GM18505 (cell line): ENCODE measurements around the gene CEP83.

Experiments
- ATAC-seq: cut with Tn5 transposase; IDR thresholded peaks from one replicate; pipeline ENCODE4 v1.9.1; 2021; ENCODE audit not compliant: unreplicated experiment
- POLR2A ChIP-seq: IDR thresholded peaks from 4 replicates; pipeline ENCODE4 v1.6.1; 2011; ENCODE audit warnings: borderline replicate concordance; ENCODE audit not compliant: insufficient read depth, insufficient read length; ENCODE audit errors: extremely low read depth

The CEP83 gene

DNA sequence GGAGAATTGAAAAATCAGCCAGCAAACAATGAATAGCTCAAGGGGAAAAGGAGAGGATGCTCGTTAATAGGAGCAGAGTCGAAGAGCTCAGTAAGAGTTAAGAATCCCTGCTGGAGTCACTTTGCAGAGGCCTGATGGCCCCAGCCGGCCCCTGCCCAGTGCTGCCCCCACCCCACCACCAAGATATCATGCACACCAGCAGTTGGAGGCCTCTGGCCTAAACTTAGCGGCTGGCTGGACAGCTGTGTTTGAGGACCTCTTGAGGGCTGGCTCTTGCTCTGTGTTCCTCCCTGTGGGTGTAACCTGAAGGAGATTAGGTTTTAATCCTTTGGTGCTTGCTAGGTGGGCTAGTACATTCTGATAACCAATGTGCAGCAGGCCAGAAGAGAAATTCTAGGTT is 169.3 kb downstream of the CEP83 start:
- TF ChIP-seq POLR2A = no peak
- ATAC-seq = no peak

DNA sequence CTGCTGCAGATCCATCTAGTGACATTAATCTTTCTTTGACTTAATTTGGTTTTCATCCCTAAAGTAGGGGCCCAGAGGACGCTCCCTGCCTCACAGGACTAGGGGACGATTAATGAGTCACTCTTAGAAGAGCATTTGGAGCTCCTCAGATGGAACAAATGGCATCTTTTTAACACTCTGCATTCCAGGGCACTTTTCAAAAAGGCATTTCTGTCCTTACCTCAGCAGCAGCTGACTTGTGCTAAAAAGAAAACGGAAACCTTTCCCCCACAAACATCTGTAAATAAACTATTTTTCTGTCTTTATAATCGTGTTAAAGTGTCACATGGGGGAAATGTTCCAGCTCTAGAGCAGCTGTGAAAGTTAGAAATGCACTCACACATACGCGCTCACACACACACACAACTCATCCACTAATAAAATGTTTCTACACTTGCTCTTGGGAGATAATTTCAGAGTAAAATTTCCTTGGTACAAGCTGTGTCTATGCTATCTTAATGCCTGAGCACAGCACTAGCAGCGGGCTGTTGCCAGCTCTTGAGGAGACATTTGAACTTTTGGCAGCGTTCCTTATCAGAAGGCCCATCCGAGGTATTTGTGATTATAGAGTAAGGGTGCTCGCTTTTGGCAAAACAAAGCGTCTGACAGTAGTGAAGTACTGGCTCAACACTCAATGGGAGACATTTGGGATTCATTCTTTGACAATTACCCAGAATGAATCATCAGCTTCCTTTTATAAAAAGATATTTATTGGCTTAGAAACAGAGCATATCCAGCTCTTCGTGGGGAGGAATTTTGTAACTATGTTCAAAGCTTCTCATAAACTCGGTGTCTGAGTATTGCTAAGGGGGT is 170.0 kb downstream of the CEP83 start:
- ATAC-seq = no peak
- TF ChIP-seq POLR2A = no peak

DNA sequence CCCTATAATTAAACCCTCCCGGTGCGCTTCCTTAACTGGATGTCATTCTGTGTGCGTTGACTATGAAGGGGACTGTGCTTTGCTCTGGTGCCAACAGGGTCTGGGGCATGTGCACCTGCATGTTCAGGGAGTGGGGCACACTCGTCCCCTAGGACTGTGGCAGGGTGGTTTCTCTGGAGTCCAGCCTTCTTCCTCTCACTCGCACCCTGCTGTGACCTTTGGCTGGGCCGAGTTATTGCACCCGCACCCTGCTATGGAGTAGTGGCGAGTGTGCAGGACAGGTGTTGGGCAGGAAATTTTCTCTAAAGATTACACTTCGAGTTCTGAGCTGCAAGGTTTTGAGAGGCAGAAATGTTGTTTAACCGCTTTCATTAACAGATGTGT is 172.4 kb downstream of the CEP83 start:
- no peak for TF ChIP-seq POLR2A
- ATAC-seq = no peak

DNA sequence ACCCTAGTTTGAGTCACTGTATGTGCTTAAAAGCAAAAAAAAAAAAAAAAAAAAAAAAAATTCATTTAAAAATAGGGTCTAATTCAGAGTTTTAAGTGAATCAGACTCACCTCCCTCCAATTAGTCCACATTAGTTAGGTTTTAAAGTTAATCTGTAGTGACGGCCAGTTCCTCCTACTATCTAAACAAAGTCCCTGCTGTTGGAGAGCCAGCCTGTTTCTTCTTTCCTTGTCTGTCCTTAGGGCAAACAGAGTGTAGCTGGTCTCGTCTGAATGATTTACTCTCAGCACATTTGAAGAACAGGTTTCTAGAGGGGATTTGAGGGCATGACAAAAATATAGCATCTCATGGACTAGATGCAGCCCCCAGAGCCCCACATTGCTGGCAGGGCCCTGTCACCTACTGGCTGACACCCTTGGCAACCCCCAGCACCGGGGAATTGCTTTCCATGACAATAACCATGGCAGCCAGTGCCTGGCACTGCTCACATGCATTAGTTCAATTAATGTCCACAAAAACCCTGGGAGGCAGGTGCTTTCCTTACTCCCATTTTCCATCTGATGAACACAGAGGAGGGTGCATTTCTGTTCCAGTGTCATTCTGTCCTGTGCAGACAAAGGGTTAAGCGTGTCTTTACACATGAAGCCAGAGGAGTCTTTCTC is 173.0 kb downstream of the CEP83 start:
- ATAC-seq = no peak
- no peak for TF ChIP-seq POLR2A

DNA sequence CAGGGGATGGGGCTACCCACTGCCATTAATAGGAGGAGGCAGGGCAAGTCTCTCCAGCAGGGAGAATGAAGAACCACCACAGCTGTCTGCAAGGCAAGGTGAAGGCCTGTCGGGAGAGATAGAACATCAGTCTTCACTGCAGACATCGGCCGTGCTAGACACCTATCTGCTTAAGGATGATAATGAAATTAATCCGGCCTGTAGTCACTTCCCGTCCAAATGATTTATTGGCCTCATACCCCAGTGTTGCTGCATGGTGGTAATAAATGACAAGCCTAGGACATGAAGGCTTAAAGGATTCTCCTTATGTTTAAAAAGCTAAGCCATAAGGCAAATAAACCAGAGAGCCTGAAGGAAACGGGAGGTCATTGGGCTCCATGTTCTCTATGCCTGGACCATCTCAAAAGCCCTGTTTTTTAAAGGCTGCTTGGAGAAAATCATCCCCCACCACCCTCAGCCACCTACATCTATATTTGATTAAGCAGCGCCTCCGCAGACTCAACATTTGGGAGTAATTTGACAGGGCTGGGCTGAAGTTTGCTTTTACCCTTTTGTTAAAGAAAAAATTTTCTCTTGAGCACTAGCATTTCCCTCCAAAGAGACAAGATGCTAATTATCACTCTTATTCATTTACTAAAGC is 173.6 kb downstream of the CEP83 start:
- no peak for TF ChIP-seq POLR2A
- ATAC-seq = no peak

DNA sequence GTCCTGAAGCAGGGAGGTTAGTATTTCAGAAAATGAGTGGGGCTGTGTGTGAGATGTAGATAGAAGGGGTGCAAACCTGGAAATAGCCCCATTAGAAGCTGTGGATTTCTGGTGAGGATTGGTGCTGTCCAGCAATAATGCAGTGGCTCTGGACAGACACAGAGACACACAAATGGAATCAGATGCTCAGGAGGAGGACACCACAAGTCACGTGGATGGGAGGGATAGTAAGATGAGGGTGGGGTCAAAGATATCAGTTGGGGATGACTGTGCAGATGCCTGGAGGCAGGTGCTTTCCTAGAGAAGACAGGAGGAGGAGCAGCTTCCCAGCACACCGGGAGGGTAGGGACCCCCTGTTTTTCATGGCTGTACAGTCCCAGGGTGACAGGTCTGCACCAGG is 174.8 kb downstream of the CEP83 start:
- no peak for TF ChIP-seq POLR2A
- no peak for ATAC-seq

DNA sequence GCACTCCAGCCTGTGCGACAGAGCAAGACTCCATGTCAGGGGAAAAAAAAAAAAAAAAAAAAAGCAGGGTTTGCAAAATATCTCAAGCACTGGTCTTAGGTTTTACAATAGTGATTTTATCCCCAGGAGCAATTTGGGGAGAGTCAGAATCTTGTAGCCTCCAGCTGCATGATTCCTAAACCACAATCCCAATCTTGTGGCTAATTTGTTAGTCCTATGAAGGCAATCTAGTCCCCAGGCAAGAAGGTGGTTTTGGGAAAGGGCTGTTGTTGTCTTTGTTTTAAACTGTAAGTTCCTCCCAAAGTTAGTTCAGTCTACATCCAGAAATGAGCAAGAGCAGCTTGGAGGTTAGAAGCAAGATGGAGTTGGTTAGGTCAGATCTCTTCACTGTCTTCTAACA is 175.6 kb downstream of the CEP83 start:
- no peak for ATAC-seq
- TF ChIP-seq POLR2A = no peak

DNA sequence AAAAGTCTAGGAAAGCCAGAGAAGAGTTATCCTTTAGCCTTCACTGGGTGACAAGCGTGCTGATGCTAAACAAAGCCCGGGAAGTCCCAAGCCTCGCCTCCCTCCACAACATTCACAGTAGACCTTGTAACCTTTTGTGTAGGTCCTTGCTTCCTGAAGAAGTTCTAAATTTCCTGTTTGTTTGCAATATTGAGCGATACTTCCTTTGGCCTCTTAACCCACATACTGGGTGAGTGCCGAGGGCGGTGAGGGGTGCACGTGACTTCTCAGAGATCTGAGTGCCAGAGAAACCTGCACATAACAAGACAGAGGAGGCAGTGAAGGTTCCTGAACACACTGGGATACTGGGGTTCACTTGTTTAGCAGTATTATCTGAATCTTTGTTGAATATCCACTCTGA is 177.0 kb downstream of the CEP83 start:
- no peak for TF ChIP-seq POLR2A
- ATAC-seq = no peak

DNA sequence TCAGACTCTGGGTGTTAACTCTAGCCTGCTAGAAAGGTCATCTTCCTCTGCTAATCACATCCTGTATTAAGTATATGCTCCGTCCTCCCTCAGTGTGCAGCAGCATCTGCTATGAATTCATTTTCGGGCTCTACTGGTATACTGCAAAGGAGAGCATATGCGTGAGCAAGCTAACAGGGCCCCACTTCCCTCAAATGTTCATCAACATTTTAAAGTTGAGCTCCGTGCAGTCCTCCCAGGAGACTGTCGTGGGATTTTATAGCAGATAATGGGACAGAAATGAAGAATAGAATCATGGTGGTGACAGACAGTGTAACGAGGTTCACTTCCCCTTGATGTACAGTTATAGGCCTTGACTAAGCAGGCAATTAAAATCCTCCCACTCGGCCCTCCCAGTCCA is 179.6 kb downstream of the CEP83 start:
- TF ChIP-seq POLR2A = no peak
- no peak for ATAC-seq

DNA sequence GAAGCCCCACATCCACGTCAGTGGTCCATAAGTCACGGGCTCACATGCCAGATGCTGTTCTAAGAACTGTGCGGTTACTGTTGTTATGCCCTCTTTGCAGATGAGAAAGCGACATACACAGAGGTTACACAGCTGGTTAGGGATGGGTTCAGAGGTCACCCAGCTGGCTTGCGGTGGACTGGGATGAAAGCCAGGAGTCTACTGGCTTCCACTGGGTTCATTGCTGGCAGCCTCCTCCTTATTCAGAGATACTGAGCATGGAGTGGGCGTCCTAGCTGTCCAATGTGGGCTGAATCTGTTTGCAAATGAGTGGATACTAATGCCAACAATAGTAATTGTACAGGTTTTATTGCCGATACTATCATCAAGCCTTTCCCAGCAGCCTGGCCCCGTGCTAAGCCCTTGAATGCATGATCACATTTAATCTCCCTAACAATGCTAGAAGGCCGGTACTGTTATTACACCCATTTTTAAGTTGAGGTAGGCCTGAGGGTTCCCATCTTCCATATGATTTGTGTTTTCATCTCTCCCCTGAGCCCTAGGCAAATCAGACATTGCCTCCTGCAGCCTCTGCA is 182.2 kb downstream of the CEP83 start:
- ATAC-seq = no peak
- no peak for TF ChIP-seq POLR2A

DNA sequence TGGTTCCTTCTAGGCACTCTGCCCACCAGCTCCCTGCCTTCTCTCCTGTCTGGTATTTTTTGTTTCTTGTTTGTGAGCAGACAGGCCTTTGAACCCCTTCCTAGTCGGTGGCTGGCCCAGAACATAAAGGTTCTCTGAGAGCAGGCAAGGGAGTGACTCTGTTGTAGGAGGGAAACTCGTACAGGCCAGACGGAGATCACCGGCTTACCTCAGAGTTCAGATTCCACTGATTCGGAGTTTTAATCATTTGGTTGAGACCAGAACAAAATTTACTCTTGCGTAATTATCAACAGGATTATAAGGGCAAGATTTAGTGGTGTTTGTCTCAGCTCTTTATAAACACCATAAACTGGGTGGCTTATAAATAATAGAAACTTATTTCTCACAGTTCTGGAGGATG is 182.9 kb downstream of the CEP83 start:
- TF ChIP-seq POLR2A = no peak
- no peak for ATAC-seq

DNA sequence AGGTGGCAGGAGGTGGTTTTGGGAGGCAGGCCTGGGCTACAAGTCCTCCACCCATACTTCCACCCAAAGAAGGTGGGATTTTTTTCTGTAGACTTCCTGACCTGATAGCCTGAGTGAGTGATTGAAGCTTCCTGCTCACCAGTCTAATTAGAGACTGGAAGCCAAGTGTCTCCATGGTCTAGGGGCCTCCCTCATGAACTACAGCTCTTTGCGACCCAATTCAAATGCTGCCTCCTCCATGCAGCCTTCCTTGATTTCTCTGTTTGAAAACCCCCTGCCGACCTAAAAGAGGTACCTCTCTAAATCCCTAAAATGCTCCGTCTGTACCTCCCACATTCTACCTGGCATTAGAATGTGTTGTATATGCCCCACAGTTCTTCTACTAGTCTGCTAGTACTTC is 186.4 kb downstream of the CEP83 start:
- no peak for TF ChIP-seq POLR2A
- no peak for ATAC-seq

DNA sequence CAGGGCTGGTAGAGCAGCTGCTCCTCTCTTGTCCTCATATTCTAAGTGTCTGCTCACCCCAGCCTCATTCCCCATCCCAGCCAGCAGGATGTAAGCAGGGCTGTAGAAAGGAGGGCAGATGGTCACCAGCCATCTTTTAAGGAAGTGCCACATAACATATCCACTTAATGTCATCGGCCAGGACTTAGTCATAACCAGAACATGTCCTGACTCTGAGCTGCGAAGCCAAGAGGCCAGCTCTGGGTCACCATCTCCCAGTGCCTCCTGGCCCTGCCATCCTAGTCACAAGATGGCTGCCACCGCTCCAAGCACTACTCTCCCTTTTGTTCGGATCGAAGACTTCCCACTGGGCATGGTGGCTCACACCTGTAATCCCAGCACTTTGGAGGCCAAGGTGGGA is 187.4 kb downstream of the CEP83 start:
- ATAC-seq = no peak
- TF ChIP-seq POLR2A = no peak
